Spinal cord (tissue), 10 donors: ENCODE data around the gene HEPACAM. TPM values are rescaled to one million over a fixed set of nuclear protein-coding genes. Genes with fewer than 3 reads are reported as not detected.
A peak's percentile ranks its signal among the peaks of the same experiment; 100 is the strongest.

ENCODE experiments used
- DNase-seq, 6 donors: peaks; one replicate each; pipeline versions ENCODE4 v3.0.0 to v3.0.0-alpha.2; 2013 to 2015; ENCODE audit warnings: low spot score in 6 of 6, low read depth in 4 of 6
- H3K27ac ChIP-seq: one replicate; pipeline ENCODE4 v1.5.1; 2013; ENCODE audit warnings: low read depth, low read length, control low read depth
- H3K27me3 ChIP-seq: one replicate; pipeline ENCODE4 v1.6.1; 2013; ENCODE audit warnings: low read length; ENCODE audit not compliant: control insufficient read depth, insufficient read depth
- H3K36me3 ChIP-seq: one replicate; pipeline ENCODE4 v1.6.1; 2013; ENCODE audit warnings: low read length; ENCODE audit not compliant: control insufficient read depth, insufficient read depth
- H3K4me1 ChIP-seq: one replicate; pipeline ENCODE4 v1.6.1; 2013; ENCODE audit warnings: low read length; ENCODE audit not compliant: control insufficient read depth, insufficient read depth
- H3K4me3 ChIP-seq: one replicate; pipeline ENCODE4 v1.5.1; 2013; ENCODE audit warnings: low read depth, low read length, control low read depth
- H3K9me3 ChIP-seq: one replicate; pipeline ENCODE4 v1.6.1; 2013; ENCODE audit warnings: low read length; ENCODE audit not compliant: control insufficient read depth, insufficient read depth
- WGBS: methylation state at CpG from one replicate; pipeline ENCODE4 v1.1.5; 2013; ENCODE audit warnings: missing lambda C conversion rate; ENCODE audit not compliant: insufficient coverage; 5-methylcytosine and 5-hydroxymethylcytosine counted together
- polyA plus RNA-seq, 2 donors: library from polyadenylated mRNA; unstranded; fragments of 120-200 nt; gene quantifications; one replicate each; pipeline ENCODE4 v1.2.1, GENCODE V29; 2013; ENCODE audit not compliant: insufficient read length in 2 of 2
- total RNA-seq, 2 donors: library from RNA; depleted of rRNA in 1 of 2; stranded (reverse); fragments of 120-200 nt in 1 of 2; fragments of >200 nt in 1 of 2; gene quantifications; one replicate each; pipeline versions ENCODE4 v1.2.3 to v1.2.4, GENCODE V29; 2013 to 2014
- donor health status: healthy.

HEPACAM gene
- total and polyA plus RNA-seq, 4 donors, result 31.1 to 129 (median 82.0) TPM

DNA sequence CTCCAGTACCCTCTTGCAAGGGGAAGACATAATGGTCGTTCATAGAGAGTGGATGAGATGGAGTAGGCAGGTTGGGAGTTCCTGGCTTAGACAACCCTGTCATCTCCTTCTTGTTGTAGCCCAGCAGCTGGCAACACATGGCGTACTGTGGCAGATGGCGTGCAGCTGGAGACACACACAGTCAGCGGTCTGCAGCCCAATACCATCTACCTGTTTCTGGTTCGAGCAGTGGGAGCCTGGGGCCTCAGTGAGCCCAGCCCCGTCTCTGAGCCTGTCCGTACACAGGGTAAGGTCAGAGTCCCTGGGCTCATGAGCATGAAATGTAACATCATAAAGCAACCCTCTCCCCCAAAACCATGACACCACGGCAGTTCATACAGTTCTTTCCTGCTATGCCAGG lies 61.9 kb downstream of the HEPACAM start:
- 80% methylated on average over 7 of the region's 8 CpGs for WGBS
- peaks cover 5% of the 10 kb centered on the region for H3K36me3 ChIP-seq
- H3K9me3 ChIP-seq, result no peaks in the 10 kb centered on the region
- H3K4me3 ChIP-seq, result no peak overlapping the region
- no peak for DNase-seq
- peaks cover 39% of the 10 kb centered on the region for H3K4me1 ChIP-seq
- no peak overlapping the region for H3K27ac ChIP-seq
- H3K27me3 ChIP-seq, result peaks cover 38% of the 10 kb centered on the region

DNA sequence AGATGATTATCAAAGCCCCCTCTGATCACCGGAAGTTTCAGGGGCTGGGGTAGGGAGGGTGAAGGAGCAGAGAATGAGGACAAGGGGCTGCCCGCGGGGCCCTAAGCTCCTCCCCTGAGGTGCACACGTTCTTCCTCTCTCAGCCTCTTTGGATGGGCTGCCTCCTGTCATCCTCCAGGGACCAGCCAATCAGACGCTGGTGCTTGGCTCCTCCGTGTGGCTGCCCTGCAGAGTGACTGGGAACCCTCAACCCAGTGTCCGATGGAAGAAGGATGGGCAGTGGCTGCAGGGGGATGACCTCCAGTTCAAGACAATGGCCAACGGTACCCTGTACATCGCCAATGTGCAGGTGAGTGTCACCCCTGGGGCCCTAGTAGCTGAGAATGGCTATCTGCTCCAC lies 63.1 kb downstream of the HEPACAM start:
- H3K27ac ChIP-seq, result no peak overlapping the region
- peaks cover 37% of the 10 kb centered on the region for H3K4me1 ChIP-seq
- DNase-seq, result no peak
- no peaks in the 10 kb centered on the region for H3K9me3 ChIP-seq
- 30% methylated on average over 9 of the region's 9 CpGs for WGBS
- peaks cover 50% of the 10 kb centered on the region for H3K27me3 ChIP-seq
- no peaks in the 10 kb centered on the region for H3K36me3 ChIP-seq
- H3K4me3 ChIP-seq, result no peak overlapping the region

DNA sequence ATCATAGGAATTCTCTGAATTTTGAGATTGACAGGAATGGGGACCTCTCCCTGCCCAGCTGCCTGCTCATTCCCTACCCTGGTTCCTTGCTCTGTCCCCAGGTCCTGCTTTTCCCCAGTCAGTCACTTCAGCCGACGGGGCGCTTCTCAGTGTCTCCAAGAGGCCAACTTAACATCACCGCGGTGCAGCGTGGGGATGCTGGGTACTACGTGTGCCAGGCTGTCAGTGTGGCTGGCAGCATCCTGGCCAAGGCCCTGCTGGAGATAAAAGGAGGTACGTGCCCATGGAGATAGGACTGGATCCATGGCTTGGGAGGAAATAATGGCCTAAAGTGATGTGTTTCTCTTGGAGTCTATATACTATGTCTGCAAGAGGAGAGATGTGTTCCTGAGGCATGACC lies 63.6 kb downstream of the HEPACAM start:
- Histone ChIP-seq H3K27me3 (peaks cover 54% of the 10 kb centered on the region), H3K36me3 (no peaks in the 10 kb centered on the region)

DNA sequence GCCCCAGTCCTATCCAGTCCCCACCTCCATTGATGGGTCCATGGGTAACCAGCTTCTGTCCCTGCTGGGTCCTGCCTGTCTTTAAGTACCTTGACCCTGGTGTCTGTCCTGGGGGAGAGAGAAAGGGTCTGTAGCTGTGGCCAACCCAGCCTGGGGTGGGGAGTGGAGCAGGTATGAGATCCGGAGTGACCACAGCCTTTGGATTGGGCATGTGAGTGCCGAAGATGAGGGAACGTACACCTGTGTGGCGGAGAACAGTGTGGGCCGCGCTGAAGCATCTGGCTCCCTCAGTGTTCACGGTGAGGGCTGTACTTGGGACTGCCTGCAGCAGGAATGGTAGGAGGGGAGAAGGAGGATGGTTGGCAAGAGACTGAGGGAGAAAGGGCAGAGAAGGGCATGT lies 65.4 kb downstream of the HEPACAM start:
- no peak for DNase-seq
- H3K4me3 ChIP-seq, result no peak overlapping the region
- H3K27ac ChIP-seq, result no peak overlapping the region
- no peaks in the 10 kb centered on the region for H3K9me3 ChIP-seq
- peaks cover 73% of the 10 kb centered on the region for H3K27me3 ChIP-seq
- WGBS, result 49% methylated on average over 7 of the region's 7 CpGs
- H3K36me3 ChIP-seq, result no peaks in the 10 kb centered on the region
- peaks cover 36% of the 10 kb centered on the region for H3K4me1 ChIP-seq

More for the DNA sequence above, 63.6 kb downstream of the HEPACAM start:
- H3K27ac ChIP-seq, result no peak overlapping the region
- 44% methylated on average over 8 of the region's 8 CpGs for WGBS
- no peaks in the 10 kb centered on the region for H3K9me3 ChIP-seq
- no peak for DNase-seq
- peaks cover 36% of the 10 kb centered on the region for H3K4me1 ChIP-seq
- H3K4me3 ChIP-seq, result no peak overlapping the region

DNA sequence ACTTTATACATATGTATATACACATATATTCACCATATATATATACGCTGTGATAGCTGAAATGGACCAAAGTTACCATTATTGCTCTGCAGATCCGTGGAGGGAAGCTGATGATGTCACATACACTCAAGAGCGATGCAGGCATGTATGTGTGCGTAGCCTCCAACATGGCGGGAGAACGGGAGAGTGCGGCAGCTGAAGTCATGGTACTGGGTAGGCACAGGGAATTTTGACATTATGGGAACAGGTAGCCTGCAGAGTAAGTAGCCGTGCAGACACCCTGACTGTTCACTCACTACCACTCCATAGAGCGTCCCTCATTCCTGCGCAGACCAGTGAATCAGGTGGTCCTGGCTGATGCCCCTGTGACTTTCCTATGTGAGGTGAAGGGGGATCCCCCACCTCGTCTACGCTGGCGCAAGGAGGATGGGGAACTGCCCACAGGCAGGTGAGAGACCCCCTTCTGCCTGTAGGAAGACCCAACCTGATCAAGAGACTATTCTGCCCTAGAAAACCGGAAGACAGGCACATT lies 65.9 kb downstream of the HEPACAM start:
- WGBS, result 65% methylated on average over 8 of the region's 14 CpGs
- no peaks in the 10 kb centered on the region for H3K36me3 ChIP-seq
- peaks cover 38% of the 10 kb centered on the region for H3K4me1 ChIP-seq
- H3K27me3 ChIP-seq, result peaks cover 78% of the 10 kb centered on the region
- DNase-seq, result no peak
- H3K9me3 ChIP-seq, result no peaks in the 10 kb centered on the region
- no peak overlapping the region for H3K4me3 ChIP-seq
- H3K27ac ChIP-seq, result no peak overlapping the region

DNA sequence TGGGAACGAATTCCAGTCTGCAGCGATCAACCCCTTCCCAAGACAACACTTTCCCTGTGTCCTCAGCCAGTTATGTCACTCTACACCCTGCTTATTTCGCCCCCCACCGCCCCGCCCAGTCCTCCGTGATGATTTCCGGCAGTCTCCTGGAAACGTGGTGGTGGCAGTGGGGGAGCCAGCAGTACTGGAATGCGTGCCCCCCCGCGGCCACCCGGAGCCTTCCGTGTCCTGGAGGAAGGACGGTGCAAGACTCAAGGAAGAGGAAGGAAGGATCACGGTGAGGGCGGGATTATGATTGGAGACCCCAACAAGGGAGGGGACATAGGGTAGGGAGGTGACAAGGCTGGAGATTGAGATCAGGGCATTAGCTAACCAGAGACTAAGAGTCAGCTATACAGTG lies 66.5 kb downstream of the HEPACAM start:
- Histone ChIP-seq H3K27me3 (peaks cover 84% of the 10 kb centered on the region), H3K36me3 (no peaks in the 10 kb centered on the region), H3K4me1 (peaks cover 43% of the 10 kb centered on the region), H3K4me3 (no peak overlapping the region), H3K9me3 (no peaks in the 10 kb centered on the region), H3K27ac (no peak overlapping the region)
- 7% methylated on average over 16 of the region's 16 CpGs for WGBS
- DNase-seq, result peak in 1 of 6 donors; percentile 17

Other genes with a start within 250 kb of the HEPACAM start
- 1 to 10 TPM; 1.5 to 1.8 TPM for gene NRGN, start 196.1 kb downstream of the HEPACAM start, total RNA-seq
- gene NRGN, start 196.1 kb downstream of the HEPACAM start, polyA plus RNA-seq, result 10 to 100 TPM; 31.4 to 33.3 TPM
- gene VSIG2, start 183.8 kb downstream of the HEPACAM start, total RNA-seq, result 1 to 10 TPM in 1 of 2 donors, under 1 TPM in 1; 0.20 to 1.3 TPM
- 1 to 10 TPM; 1.2 to 2.3 TPM for gene VSIG2, start 183.8 kb downstream of the HEPACAM start, polyA plus RNA-seq
- gene ESAM, start 173.8 kb downstream of the HEPACAM start, total RNA-seq, result 10 to 100 TPM in 1 of 2 donors, 1 to 10 TPM in 1; 9.5 to 23.3 TPM
- gene ESAM, start 173.8 kb downstream of the HEPACAM start, polyA plus RNA-seq, result 10 to 100 TPM; 38.2 to 43.1 TPM
- 10 to 100 TPM; 17.8 to 21.0 TPM for gene MSANTD2, start 135.6 kb downstream of the HEPACAM start, total RNA-seq
- gene MSANTD2, start 135.6 kb downstream of the HEPACAM start, polyA plus RNA-seq, result 10 to 100 TPM; 24.1 to 28.4 TPM
- 10 to 100 TPM; 14.8 to 42.6 TPM for gene ROBO3, start 70.6 kb downstream of the HEPACAM start, total RNA-seq
- gene ROBO3, start 70.6 kb downstream of the HEPACAM start, polyA plus RNA-seq, result 10 to 100 TPM; 75.6 to 81.5 TPM
- gene ROBO4, start 38.2 kb downstream of the HEPACAM start, total RNA-seq, result 10 to 100 TPM in 1 of 2 donors, 1 to 10 TPM in 1; 6.5 to 14.3 TPM
- 10 to 100 TPM; 22.7 to 23.6 TPM for gene ROBO4, start 38.2 kb downstream of the HEPACAM start, polyA plus RNA-seq
- gene HEPN1, start 16.8 kb downstream of the HEPACAM start, total RNA-seq, result not detected
- 10 to 100 TPM; 48.4 to 68.9 TPM for gene HEPN1, start 16.8 kb downstream of the HEPACAM start, polyA plus RNA-seq
- gene CCDC15, start 18.2 kb upstream of the HEPACAM start, total RNA-seq, result 1 to 10 TPM; 4.4 to 4.6 TPM
- 1 to 10 TPM; 2.6 to 3.1 TPM for gene CCDC15, start 18.2 kb upstream of the HEPACAM start, polyA plus RNA-seq
- 1 to 10 TPM; 4.5 to 5.2 TPM for gene SLC37A2, start 127.3 kb upstream of the HEPACAM start, total RNA-seq
- 1 to 10 TPM; 4.5 to 5.7 TPM for gene SLC37A2, start 127.3 kb upstream of the HEPACAM start, polyA plus RNA-seq
- 10 to 100 TPM; 36.7 to 48.2 TPM for gene TMEM218, start 175.6 kb upstream of the HEPACAM start, total RNA-seq
- gene TMEM218, start 175.6 kb upstream of the HEPACAM start, polyA plus RNA-seq, result 10 to 100 TPM; 41.4 to 47.0 TPM
- gene PKNOX2, start 228.7 kb upstream of the HEPACAM start, total RNA-seq, result 10 to 100 TPM; 10.6 to 14.2 TPM
- gene PKNOX2, start 228.7 kb upstream of the HEPACAM start, polyA plus RNA-seq, result 10 to 100 TPM; 39.0 to 41.2 TPM